SK-N-DZ (cell line): Measurements from ENCODE around the gene HNF4A.

Experiments used
- DNase-seq: peaks from one replicate; pipeline ENCODE4 v3.0.0-alpha.2; 2015; ENCODE audit warnings: low spot score

The HNF4A gene

DNA sequence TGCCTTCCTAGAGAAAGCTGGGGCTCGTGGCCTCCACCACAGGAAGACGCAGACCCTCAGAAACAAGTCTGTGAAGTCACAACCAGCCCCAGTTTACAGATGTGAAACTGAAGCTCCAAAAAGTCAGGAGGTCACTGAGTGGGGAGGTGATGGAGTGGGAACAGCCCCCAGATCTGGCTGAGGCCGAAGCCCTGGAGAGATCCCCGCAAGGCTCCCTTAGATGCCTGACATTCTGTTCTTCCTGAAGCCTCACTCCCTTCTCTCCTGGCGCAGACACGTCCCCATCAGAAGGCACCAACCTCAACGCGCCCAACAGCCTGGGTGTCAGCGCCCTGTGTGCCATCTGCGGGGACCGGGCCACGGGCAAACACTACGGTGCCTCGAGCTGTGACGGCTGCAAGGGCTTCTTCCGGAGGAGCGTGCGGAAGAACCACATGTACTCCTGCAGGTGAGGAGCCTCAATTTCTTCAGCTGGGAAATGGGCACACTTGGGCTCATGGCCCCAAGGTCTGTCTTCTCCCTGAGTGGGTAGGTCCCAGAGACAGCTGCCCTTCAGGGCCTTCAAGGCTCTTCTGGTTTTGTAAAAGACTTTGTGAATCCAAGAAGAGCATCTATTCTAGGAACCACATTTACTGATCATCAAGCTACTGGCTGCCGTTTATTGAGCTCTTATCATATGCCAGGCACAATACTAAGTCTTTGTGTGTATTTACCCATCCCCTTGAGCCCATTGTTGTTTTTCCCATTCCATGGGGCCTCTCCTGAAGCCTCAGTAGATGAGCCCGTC lies 50.5 kb downstream of the HNF4A start:
- no peak for DNase-seq

DNA sequence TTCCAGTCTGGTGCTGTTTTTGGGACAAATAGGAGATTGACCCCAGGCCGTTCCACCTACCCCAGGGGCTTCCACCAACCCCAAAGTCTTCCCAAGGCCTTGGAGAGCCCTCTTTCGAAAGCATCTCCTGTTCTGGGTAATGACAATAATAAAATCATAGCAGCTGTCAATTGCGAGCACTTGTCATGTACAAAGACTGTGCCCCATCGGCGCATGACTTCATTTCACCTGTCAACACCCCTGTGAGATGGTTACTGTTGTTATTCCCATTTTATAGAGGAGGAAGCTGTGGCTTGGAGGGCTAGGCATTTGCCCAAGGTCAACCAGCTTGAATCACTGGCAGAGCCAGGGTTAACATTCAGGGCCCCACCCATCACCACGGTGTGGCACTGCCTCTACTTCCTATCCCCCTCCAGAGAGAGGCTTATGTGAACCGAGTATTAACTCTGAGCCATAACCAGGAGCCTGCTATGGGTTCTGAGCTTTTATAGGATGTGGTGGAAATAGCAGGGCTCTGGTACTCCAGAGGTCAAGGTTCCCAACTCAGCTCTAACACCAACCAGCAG lies 51.2 kb downstream of the HNF4A start:
- DNase-seq = no peak

DNA sequence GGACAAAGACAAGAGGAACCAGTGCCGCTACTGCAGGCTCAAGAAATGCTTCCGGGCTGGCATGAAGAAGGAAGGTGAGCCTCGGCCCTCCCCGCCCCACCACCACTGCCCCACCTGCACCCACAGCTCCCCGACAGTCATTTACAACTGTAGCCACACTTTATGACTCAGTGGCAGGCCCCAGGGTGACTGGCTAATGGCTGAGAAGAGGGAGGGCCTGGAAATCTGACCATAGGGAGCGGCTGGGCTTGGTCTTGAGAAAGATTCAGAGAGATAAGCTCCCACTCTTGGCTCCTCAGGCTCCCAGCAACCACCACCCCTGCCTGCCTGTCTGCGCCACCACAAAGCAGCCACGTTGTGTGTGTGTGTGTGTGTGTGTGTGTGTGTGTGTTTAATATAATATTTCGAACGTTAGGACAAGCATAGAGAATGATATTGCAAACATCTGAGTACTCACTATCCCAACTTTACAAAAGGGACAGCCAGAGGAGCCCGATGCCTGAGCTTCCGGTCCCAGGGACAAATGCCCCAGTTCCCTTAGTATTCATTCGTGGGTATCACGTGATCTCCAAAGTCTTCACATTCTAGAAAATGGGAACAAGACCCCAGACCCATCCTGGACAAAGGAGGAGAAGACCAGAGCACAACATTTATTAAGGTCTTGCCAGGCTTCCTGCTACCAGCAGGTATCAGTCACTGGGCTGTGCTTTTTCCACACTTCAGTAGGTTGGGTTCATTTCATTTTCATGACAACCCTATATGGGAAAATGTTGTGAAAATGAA lies 52.1 kb downstream of the HNF4A start:
- no peak for DNase-seq

DNA sequence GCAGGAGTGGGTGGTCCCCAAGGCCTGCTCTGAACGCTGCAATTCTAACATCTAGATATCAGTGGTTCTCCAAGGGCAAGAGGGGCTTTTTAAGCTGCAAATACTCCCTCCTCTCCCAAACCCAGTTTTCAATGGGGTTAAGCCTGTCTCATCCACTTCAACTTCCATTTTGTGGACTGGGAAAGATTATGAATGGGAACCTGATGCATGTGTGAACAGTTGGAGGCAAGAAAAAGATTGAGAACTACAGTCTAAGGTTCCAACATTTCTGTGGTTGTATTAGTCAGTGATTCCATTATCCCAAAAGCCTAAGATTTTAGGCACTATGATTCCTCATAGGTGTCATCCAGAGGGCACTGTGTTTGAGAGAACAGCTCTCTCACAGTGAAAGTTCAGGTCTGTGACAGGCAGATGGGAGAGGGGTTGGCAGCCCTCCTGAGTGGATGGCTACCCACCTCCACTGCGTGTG lies 53.7 kb downstream of the HNF4A start:
- DNase-seq = no peak

DNA sequence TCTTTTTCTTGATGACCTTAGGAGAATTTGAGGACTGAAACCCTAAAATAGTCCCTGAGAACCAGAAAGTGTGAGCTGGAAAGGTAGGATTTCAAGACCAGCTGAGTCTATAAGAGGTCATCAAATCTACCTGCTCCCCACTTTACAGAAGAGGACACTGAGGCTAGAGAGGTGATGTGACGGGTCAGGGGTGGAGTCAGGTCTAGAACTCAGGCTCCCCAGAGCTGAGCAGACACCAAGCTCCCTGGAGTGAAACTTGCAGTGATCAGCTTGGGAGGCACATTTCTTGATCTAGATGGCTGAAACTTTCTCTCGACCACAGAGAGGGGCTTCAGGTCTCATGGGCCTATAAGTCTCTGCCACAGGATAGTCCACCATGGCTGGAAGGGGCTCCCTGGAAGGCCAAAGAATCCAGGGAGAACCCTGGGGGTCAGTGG lies 55.1 kb downstream of the HNF4A start:
- no peak for DNase-seq

DNA sequence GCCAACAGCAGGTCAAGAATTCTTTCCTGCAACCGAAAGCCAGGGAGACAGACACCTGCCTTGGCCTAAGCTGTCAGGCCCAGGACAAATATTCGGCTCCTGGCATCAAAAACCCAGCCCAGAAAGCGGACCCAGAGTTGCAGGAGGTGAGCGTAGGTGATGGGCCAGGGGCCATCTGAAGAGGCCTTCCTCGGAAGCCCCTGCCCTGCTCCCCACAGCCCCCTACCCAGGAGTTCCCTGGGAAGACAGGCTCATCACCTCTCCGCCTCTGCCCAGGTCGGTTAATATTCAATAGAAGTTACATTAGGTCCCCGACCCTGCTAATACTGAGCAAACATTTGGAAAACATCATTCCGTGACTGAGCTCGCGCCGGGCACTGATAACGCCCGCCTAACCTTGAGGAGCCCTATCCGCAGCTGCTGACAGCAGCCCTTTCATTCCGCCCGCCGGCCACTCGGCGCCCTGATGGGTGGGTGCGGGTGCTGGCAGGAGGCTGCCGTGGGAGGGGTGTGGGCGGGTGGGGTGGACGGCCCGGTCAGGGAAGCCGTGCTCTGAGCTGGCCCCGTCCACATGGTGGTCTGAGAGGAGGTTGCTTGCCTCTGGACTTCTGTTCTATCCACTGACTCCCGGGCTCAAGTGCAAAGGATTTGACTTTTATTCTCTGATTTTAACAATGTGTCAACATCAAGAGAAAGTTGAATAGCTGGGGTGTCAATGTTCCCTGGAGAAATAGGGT lies 55.7 kb downstream of the HNF4A start:
- DNase-seq = no peak

DNA sequence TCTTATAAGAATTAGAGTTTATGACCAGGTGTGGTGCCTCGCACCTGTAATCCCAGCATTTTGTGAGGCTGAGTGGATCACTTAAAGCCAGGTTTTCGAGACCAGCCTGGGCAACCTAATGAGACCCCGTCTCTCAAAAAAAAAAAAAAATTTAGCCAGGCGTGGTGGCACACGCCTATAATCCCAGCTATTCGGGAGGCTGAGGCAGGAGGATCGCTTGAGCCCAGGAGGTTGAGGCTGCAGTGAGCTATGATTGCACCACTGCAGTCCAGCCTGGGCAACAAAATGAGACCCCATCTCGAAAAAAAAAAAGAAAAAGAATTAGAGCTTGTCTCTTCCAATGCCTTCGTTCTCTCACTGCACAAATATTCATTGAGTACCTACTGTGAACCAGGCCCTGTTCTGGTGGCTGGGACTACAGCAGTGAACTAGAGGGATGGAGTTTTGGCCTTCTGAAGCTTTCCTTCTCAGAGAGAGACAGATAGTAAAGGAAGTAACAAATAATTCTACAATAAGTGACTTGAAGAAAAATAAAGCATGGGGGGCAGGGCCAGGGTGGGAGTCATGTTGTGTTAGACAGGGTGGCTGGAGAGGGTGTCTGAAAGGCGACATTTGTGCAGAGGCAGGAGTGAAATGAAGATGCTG lies 56.4 kb downstream of the HNF4A start:
- no peak for DNase-seq

DNA sequence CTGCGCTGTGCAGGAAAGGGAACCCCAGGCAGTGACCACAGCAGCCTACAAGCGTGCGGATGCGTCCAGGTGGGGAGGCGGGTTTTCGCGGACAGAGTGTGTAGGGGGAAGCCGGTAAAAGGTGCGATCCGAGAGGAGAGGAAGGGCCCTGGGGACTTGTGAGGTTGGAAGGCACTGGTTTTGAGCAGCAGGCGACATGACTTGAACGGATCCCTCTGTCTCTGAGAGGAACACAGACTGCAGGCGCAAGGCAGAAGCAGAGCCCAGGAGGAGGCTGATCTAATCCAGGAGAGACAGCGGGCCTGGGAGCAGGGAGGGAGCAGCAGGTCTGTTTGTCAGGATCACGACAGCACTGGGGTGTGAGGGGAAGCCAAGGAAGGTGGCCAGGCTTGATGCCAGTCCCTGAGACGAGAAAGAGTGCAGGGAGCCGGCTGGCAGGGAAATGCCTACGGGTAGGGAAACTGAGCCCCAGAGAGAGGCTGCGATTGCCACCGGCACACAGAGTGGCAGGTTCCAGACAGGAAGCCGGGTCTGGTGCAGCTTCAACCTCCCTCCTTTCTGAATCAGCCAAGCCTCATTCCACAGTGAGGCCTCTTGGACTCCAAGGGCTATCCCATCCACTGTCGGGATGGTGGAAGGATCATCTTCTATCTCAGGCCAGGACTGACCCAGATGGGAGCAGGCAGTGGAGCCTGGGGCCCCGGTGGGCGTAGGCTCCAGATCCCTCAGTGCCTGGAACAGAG lies 57.1 kb downstream of the HNF4A start:
- DNase-seq = no peak

DNA sequence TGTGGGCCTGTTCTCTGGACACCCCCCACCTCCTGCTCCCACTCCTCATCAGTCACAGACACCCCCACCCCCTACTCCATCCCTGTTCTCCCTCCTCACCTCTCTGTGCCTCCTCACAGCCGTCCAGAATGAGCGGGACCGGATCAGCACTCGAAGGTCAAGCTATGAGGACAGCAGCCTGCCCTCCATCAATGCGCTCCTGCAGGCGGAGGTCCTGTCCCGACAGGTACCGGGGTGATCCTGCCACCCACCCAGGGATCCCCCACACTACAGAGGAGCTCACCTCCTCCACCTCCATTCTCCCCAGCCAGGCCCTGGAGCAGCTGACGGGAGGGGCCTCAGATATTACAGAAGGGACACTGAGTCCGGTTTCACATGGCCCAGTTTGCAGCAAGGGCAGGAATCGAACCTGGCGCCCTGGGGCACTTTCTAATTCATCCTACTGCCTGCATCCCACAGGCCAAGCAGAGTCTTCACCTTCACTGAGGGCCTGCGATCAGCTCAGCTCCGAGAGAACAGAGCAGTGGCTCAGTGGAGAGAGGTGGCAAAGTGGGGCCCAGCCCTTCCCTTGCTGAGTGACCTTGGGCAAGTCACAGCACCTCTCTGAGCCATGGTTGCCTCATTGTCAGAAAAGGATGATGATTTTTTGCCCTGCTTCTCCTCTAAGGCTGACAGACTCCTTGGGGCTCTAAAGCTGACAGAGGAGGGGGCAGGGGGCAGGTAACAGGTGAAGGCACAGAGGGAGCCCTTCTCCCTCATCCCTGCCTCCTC lies 58.3 kb downstream of the HNF4A start:
- DNase-seq = no peak

DNA sequence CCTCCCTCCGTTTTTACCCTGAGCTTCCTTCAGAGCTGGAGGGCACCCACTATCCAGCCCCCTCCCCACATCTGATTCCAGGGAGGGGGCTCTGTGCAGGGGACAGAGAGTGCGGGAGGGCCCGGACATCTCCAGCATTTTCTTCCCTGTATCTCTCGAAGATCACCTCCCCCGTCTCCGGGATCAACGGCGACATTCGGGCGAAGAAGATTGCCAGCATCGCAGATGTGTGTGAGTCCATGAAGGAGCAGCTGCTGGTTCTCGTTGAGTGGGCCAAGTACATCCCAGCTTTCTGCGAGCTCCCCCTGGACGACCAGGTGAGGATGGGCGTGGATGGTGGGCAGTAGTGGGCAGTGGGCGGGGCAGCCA lies 58.8 kb downstream of the HNF4A start:
- no peak for DNase-seq

DNA sequence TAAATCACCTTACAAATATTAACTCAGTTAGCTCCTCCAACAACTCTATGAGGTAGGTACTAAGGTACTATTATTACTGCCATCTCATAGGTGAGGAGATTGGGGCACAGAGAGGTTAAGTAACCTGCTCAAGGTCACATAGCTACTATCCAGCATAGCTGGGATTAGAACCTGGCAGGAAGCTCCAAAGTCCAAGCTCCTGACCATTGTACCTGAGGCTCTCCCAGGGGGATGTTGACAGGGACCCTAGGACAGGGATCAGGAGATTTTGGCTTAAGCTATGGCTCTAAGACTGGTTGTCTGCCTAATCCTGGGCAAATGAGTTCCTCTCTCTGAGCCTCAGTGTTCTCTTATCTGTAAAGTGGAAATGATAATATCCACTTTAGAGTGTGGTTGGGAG lies 59.3 kb downstream of the HNF4A start:
- no peak for DNase-seq

DNA sequence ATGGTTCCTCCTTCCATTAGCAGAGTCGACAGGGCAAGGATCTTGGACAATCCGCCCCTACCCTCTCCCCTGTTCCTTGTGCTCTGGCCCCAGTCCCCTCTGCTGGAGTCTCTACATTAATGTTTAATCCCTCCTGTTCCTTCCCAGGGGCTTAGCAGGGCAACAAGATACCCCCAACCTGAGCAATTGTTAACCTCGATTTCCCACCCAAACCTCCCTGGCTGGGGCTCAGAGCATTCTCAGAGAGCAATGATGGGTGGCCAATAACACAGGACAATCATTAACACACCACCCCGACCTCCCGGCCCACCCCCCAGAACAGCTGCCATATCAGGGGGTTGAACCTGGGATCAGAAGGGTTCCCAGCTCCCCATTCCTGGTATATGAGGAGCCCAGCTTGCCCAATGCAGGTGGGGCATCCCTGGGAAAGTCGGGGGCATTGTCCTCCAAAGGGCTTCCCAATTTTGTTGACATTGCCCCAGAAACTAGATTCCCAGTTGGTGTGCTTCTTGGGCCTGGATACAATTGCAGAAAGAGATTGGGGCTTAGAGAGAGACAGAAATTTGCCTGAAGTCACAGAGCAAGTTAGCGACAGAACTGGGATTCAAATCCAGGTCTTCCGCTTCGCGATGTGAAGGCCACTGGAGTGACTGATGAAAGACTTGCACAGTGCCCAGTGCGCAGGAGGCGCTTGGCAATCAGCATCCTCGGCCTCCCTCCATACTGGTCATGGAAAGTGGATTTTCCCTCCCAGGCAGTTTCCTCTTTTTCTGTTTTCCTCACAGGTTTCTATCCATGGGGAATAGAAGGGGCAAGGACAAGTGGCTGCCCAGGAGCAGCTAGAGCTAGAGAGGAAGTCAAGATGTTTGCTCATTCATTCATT lies 60.6 kb downstream of the HNF4A start:
- DNase-seq = no peak

DNA sequence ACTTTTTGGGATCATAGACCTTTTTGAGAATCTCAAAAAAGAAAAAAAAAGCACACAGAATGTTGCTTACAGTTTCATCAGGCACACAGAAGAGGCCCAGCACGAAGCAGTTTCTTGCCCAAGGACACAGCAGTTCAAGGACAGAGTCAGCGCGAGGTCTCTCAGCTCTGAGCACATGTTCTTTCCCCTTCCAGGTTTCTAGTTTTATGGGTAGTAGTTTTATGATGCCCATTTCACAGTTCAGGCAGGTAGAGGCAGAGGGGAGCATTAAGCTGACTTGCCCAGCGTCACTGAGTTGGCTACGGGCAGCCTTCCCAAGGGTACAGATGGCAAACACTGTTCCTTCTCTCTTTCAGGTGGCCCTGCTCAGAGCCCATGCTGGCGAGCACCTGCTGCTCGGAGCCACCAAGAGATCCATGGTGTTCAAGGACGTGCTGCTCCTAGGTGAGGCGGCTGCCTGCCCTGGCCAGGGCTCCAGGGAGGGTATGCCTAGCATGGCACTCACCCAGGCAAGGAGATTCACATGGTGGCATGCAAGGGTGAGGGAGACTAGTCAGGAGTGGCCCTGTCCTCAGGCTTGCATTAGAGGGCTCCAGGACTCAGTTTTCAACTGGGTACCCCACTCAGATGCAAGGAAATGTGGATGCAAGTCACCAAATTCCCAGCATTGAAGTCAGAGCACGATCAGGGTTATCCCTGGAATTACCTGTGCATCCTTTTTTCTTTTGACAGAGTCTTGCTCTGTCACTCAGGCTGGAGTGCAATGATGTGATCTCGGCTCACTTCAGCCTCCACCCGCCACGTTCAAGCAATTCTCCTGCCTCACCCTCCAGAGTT lies 62.8 kb downstream of the HNF4A start:
- no peak for DNase-seq

DNA sequence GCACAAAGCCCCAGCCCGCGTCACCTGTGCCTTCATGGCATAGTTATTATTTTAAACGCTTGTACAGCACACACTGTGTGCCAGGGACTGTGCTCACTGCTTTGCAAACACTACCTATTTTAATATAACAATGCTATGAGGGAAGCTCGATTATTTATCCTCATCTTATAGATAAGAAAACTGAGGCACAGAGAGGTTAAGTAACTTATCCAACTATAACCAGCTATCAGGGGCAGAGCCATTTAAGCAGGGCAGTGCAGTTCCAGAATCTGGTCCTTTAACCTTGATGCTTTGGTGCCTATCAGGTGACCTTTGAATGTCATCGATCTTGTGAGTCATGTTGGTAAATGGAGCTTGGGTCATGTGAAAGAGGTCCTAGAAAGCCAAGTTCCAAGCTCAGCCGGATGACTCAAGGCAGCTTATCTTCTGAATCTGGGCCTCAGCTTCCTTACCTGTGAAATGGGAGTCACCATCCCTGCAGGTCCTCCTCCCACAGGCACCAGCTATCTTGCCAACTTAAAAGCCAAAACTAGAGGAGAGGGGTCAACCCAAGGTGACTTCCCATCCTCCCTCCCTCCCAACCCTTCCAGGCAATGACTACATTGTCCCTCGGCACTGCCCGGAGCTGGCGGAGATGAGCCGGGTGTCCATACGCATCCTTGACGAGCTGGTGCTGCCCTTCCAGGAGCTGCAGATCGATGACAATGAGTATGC lies 63.8 kb downstream of the HNF4A start:
- no peak for DNase-seq

DNA sequence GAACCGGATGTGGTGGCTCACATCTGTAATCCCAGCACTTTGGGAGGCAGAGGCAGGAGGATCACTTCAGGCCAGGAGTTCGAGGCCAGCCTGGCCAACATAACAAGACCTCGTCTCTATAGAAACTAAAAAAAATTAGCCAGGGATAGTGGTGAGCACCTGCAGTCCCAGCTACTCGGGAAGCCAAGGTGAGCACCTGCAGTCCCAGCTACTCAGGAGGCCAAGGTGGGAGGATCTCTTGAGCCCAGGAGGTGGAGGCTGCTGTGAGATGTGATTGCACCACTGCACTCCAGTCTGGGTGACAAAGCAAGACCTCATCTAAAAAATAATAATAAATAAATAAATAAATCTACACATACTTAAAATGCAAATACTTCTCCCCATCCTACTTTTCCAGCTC lies 65.0 kb downstream of the HNF4A start:
- DNase-seq = no peak

DNA sequence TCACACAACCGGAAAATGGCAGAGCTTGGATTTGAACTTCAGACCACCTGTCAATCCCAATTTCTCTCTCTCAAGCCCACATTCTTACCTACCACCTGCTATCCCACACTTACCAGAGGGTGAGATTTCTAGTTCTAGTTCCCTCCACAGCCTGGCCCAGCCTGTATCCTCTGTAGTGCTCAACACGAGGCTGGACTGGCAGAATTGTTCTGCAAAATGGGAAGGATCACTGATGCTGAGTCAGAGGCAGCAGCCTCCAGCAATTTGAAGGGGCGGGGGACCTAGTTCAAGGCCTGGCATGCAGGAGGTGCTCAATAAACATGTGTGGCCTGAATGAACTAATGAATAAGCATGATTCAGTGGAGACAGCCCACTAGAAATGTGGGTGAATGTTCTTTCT lies 66.6 kb downstream of the HNF4A start:
- DNase-seq = no peak

DNA sequence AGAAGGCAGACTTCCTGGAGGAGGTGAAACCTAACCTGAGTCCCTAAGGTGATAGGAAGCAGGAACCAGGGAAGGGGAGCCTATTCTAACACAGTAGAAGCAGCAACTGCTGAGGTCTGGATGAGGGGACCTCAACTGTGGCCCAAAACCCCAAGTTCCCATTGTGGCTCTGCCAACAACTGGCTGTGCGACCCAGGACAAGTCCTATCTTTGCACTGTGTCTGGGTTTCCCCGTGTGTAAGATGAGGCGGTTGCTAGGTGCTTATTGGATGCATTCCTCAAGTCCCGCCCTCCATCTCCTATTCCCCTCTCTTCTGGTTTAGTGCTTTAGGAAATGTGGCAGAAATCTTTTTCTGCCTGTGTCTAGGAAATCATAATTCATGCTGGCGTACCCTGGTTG lies 68.0 kb downstream of the HNF4A start:
- no peak for DNase-seq
